Fibroblast of skin of right biceps (primary cell): ENCODE results near the gene VEGFD.
"Not testable (repeated sequence)": the region's sequence is repeated elsewhere in the genome, so short reads cannot be mapped to it uniquely, and the experiment has no call there.

Experiments
- DNase-seq: peaks from one replicate; pipeline ENCODE4 v3.0.0-alpha.2; 2013

VEGFD gene

GRCh38 chrX:15358533-15358932 is 25.7 kb downstream of the VEGFD start:
- no peak for DNase-seq

GRCh38 chrX:15356444-15356843 is 27.8 kb downstream of the VEGFD start:
- no peak for DNase-seq

GRCh38 chrX:15350329-15350996 is 33.8 kb downstream of the VEGFD start:
- DNase-seq = no peak

- DNase-seq = peak; percentile 45
Measured at GRCh38 chrX:15349046-15349445, 35.2 kb downstream of the VEGFD start.

- no peak for DNase-seq
Measured at GRCh38 chrX:15345976-15346375, 38.2 kb downstream of the VEGFD start.

- no peak for DNase-seq
Measured at GRCh38 chrX:15344106-15344505, 40.1 kb downstream of the VEGFD start.

GRCh38 chrX:15343075-15343476 is 41.1 kb downstream of the VEGFD start:
- DNase-seq = peak; percentile 53

- DNase-seq = no peak
Measured at GRCh38 chrX:15340867-15341266, 43.3 kb downstream of the VEGFD start.

GRCh38 chrX:15336023-15336413 is 48.2 kb downstream of the VEGFD start:
- peak; percentile 55 for DNase-seq

- peak; percentile 96 for DNase-seq
Measured at GRCh38 chrX:15335135-15336022, 48.8 kb downstream of the VEGFD start, which contains the start of gene PIGA. TSS of gene PIGA (minus strand) at chrX:15335523. CDS start at chrX:15331930, 3,593 bp downstream.

GRCh38 chrX:15334561-15334960 is 49.7 kb downstream of the VEGFD start:
- DNase-seq = peak; percentile 22

GRCh38 chrX:15328821-15329220 is 55.4 kb downstream of the VEGFD start:
- no peak for DNase-seq

GRCh38 chrX:15328131-15328530 is 56.1 kb downstream of the VEGFD start:
- no peak for DNase-seq

- no peak for DNase-seq
Measured at GRCh38 chrX:15322472-15322871, 61.7 kb downstream of the VEGFD start.

GRCh38 chrX:15322072-15322471 is 62.1 kb downstream of the VEGFD start:
- no peak for DNase-seq

GRCh38 chrX:15321447-15321846 is 62.8 kb downstream of the VEGFD start:
- no peak for DNase-seq

- no peak for DNase-seq
Measured at GRCh38 chrX:15320297-15320696, 63.9 kb downstream of the VEGFD start.

- DNase-seq = no peak
Measured at GRCh38 chrX:15319075-15319474, 65.1 kb downstream of the VEGFD start.

- no peak for DNase-seq
Measured at GRCh38 chrX:15315509-15315908, 68.7 kb downstream of the VEGFD start, which contains the start of gene ASB11. TSS of gene ASB11 (minus strand) at chrX:15315640. CDS start at chrX:15315605, 35 bp downstream.

GRCh38 chrX:15314472-15314871 is 69.7 kb downstream of the VEGFD start:
- no peak for DNase-seq

GRCh38 chrX:15311119-15311518 is 73.1 kb downstream of the VEGFD start:
- no peak for DNase-seq

GRCh38 chrX:15310117-15310516 is 74.1 kb downstream of the VEGFD start:
- DNase-seq = peak; percentile 41

- not testable (repeated sequence) for DNase-seq
Measured at GRCh38 chrX:15305899-15306298, 78.3 kb downstream of the VEGFD start.

- peak; percentile 5 for DNase-seq
Measured at GRCh38 chrX:15301924-15302323, 82.3 kb downstream of the VEGFD start.
